NCI-H128 (cell line): Measurements from ENCODE around the gene MEF2C.

Source experiments
- DNase-seq: peaks from one replicate; lab custom pipeline; 2025; ENCODE audit not compliant: unreplicated experiment; lab: John Stamatoyannopoulos, UW

The MEF2C gene

DNA sequence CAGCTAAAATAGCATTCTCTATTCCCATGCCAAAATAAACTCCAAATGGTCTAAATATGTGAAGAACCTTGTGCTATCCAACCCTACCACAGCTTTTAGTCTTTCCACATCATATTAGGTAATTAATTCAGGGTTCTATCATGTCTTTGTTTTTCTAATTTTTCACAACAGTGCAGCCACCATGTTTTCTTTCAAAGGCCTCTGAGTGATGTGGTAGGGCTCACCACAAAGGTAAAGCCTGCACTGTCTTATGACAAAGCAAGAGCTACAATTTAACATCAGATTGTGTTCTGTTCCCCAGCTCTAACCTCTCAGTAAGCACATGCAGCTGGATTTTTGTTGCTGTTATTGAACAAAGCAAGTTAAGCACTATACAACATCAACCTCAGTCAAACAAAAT is 52.4 kb downstream of the MEF2C start:
- no peak for DNase-seq

DNA sequence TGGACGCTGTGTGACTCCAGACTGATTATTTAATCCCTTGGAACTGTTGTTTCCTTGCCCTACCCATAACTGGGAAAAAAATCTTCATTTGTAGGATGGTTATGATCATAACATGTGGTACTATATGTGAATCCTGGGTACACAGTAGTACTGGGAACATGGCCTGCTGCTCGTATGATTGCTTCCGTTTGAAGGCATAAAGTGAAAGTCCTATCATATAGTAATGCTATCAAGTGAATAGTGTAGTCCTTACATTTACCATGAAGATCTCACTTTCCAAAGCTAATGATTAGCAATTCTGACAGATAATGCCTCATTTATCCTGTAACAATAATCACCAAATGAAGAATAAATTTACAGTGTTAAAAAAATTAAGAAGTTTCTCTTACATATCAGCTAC is 53.2 kb downstream of the MEF2C start:
- no peak for DNase-seq

DNA sequence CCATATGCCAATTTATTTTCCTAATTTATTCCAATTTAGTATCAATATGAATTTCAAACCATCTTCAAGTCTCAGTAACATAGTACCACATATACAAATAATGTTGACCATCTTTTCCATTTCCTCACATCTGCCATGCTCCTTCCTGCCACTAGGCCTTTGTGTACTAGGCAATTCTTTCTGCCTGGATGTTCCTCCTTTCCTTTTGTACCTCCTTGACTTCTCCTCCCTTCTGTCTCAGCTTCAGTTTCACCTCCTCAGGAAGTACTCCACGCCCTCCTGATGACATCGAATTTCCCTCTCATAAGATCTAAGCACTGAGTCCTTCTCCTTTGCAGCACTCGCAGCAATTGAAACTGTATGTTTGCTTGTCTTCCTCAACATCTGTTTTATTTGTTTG is 53.9 kb downstream of the MEF2C start:
- no peak for DNase-seq

- no peak for DNase-seq
Observed at GRCh38 chr5:88827997-88828396, 55.0 kb downstream of the MEF2C start.

DNA sequence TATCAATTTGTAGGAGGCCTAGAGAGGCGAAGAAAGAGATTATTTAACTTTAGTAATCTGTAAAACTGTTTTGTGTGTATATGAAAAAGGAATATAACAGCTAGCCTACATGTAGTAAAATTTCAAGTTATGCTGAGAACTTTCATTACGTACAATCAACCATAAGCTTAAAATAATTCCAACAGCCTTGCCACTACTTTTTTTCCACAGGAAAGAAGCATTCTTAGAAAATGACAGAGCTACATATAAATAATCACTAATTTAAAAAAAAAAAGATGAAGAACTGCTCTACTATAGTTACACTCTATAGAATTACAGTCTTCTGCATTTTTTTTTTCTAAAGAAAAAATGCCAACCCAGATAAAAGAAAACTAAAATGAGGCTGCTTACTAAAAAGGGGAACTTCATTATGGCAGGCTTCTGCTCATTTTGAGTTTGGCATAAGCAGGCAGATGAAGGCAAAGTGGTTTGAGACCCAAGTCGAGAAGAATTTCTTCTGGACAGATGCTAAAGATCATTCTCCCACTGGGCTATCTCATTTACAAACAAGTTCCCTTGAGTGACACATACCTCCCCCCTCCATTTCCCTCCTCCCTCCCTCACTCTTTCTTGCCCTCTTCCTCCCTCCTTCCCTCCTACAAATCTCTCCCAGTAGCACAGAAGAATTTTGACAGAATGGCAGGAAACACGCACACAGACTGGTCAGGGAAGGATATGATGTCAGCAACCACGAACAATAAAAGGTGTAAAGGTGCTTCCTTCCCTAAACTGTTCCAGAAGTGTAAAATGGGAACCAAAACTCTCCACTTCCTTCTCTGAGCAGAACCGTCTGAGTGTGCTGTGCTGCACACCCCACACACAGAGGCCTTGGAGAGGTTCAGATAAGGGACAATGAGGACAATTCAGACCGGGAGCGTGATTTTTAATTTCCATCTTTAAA is 56.1 kb downstream of the MEF2C start:
- DNase-seq, result no peak

GRCh38 chr5:88825584-88826315 is 57.2 kb downstream of the MEF2C start:
- no peak for DNase-seq

GRCh38 chr5:88824892-88825583 is 57.9 kb downstream of the MEF2C start:
- no peak for DNase-seq

DNA sequence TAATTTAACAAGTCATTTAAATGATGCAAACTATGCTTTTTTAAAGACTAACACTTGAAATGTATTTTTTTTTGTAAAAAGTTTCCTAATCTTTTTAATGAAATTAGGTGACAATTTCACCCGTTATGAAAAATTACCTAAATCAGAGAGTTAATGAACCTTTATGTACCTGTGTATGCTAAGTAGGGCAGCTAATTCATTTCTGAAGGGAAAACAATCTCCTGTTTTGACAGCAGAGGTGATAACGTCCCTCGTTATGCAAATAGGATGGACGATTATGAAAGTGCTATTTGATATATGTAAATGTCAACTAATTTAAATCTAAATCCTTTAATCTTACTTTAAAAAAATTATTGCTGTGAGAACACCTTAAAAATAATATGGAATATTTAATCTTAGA is 58.8 kb downstream of the MEF2C start:
- DNase-seq, result no peak

DNA sequence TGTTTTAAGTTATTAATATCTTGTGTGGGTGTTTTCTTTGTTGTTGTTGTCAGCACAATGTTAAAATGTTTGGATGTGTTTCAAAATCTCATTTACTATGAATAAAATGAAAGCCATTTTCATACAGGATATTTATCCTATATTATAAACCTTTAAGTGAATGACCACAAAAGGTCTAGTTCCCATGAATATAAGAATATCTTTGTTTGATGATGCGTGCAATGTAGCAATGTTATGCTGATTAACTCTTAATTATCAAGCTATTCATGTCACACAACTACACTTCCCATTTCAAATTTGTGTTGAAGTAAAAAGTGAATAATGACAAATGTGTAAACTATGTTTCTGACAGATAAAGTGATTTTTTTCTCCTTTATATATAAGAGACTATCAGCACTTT is 59.8 kb downstream of the MEF2C start:
- DNase-seq, result no peak

GRCh38 chr5:88821161-88821560 is 61.8 kb downstream of the MEF2C start:
- DNase-seq, result no peak

DNA sequence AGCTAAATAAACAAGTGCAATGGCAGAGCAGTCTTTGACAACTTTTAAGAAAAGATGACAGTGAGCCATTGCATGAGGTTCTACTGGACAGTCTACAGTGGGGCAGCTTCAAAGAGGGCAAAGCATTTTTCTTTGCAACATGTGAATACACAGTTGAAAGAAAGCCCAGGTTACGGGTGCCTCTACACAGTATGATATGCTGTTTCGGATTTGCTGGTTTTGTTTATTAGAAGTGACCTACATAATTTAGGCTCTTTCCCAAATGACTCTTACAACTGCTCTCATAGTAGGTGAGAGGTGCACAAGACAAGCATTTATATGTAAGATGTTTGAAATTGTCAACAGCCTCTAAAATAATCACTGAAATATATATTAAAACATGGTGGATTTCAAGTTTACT is 62.4 kb downstream of the MEF2C start:
- DNase-seq, result no peak

DNA sequence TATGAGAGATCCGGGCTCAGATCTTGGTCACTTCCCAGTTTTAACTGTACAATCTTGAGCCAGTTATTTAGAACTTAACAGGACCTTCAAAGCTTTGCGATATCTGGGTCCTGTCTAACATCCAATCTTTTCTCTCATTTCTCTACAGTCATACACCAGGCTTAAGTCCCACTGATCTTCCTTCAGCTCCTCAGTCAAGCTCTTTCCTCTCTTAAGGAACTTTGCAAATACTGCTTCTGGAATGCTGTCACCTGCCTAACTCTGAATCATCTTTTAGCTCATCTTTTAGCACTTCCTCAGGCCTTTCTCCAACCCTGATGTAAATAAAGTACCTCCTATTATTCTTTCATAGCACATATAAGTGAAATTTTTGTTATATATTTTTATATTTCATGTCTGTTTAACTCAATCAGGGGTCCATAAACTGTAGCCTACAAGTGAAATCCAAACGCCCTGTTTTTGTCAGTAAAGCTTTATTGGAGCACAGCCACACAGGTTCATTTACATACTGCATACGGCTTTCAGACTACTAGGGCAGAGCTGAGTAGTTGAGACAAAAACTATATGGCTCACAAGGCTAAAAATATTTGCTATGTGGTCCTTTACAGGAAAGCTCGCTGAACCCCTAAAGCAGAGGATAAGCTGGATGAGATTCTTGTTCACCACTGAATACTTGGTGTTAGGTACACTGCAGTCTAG is 63.5 kb downstream of the MEF2C start:
- DNase-seq, result no peak

DNA sequence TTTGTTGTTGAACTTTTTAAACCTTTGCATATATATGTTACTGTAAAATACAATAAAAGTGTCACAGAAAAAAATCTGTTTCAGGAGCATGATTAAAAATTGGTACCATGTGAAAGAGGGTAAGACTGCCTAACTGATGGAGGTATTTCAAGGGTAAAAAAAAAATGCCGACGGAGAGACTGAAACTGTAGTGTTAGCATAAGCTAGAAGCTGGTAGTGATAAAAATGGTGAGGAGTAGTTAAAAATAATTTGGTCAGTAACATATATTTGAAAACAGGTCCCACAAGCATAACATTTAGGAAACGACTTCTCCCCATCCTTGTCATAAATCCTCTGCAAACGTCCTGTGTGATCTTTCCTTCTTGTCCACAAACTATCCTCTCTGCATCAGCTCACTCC is 64.7 kb downstream of the MEF2C start:
- DNase-seq, result no peak

GRCh38 chr5:88816195-88816594 is 66.8 kb downstream of the MEF2C start:
- DNase-seq, result no peak

DNA sequence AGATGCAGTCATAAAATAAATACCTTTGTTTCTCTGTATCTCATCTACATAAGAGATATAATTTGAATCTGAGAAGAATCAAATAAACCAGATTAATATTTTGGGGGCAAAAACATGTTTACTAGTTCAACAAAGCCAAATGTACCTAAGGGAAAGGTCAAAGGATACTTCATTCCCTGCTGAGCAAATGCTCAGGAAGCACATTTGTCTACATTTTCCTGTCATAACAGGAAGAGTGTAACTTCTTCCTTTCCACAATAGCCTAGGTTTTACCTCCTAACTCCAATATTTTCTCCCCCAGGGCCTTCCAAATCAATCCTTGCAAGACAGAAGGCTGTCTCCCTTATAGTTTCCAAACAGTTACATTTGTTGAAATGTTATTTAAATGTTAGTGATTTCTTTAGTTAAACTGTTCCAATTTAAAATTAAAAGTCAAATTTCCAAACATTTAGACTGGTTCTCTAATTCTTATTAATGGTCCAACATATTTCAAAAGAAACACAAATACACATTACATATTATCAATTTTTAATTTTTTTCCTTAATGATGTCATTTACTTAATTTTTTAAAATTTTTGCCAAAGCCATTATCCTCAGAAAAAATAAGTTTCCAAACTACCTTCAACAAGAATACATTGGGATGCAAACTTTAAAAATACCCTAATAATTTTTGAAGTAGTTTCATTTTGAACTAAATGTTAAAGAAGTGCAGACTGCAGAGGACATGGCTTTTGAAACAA is 67.8 kb downstream of the MEF2C start:
- no peak for DNase-seq

DNA sequence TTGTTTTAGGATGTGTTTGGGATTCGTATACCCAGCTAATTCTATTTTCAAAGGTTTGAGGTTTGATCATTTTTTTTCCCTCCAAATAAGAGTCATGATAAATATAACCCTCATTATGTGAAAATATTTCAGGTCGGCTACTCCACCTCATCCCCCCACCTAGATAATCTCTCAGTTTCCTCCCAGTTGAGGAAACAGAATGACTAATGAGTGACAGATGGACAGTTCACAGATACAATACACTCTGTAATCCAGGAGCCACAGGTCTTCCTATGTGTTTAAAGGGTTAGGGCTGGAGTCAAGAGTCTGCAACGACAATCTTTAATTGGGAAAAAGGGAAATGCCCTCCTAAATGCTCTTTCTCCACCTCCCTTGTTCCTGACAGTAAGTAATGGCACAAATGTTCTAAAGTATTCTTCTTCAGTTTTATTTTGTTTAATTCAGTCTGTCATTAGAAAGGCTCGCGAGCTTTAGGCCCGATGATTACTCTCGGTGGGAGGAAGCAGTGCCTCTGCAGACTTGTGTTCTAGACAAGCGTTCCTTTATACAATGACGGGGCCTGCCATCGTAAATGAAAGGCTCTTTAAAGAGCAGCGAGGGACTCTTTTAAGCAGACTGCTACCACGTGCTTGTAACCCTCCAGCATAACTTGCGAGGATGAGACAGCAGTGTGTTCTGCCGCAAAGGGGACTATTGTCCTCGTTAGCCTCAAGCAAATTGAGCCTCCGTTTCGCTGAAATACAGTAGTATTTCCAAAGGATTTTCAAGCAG is 69.0 kb downstream of the MEF2C start:
- no peak for DNase-seq

GRCh38 chr5:88813244-88813643 is 69.7 kb downstream of the MEF2C start:
- no peak for DNase-seq

- DNase-seq, result no peak
Observed at GRCh38 chr5:88808153-88808552, 74.8 kb downstream of the MEF2C start.

DNA sequence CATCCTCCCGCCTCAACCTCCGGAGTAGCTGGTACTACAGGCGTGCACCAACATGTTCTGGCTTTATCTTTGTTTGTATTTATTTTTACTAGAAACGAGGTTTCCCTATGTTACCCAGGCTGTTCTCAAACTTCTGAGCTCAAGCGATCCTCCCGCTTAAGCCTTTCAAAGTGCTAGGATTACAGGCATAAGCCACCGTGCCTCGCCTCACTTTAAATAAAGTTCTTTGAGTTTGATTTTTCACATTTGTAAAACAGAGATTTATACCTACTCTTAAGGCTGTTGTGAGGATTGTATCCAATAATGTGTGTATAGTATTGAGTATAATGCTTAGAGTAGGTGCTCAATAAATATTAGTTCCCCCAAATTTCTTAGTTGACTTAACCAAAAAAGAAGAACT is 75.7 kb downstream of the MEF2C start:
- DNase-seq, result no peak

GRCh38 chr5:88806338-88806737 is 76.6 kb downstream of the MEF2C start:
- no peak for DNase-seq
